ENCODE data around the gene TRABD2B. TPM values are rescaled to one million over a fixed set of nuclear protein-coding genes. Genes with fewer than 3 reads are reported as not detected.

Gene TRABD2B
- total and polyA plus RNA-seq, 2 of the 13 experiments (the other 11 are each of a cell fraction or from before 2014, with no cell fraction given), result 0.04 TPM; not detected in 1

DNA sequence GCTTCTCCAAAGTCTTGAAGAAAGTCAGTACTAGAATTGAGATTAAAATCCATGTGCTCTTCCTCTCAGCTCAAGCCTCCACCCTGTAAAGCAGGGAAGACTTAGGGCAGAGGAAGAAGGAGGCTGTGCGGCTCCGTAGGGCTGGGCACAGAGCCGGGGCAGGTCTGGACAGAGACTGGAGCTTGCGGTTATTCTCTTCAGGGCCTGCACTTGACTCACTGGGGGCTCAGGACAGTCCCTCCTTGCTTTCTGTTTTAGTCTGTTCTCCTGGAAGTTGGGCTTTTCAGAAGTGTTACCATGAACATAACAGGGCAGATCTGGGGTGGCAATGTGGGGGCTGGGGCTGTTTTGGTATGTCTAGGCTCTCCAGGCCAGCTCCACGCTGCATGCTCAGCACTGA lies 21.6 kb upstream of the TRABD2B start:
- intact Hi-C loops (cut with micrococcal nuclease; ENCODE audit: unreplicated experiment), result no loop called here
- Histone ChIP-seq H3K27me3 (ENCODE audit: control insufficient read depth in 1 of 2, insufficient read depth in 2 of 2, low read length in 2 of 2) (peaks cover 0 to 13% of the 10 kb centered on the region in 2 experiments; a peak in 2 of 5 replicates), H3K27ac (ENCODE audit: extremely low read length, insufficient read depth, low read length) (no peak overlapping the region), H3K4me2 (ENCODE audit: low read depth, low read length) (no peak overlapping the region), H3K9me3 (ENCODE audit: low read length) (no peaks in the 10 kb centered on the region), H3K9ac (ENCODE audit: insufficient read depth, low read depth, low read length) (no peak overlapping the region), H3K4me1 (ENCODE audit: insufficient read depth, low read length) (no peaks in the 10 kb centered on the region), H2AFZ (ENCODE audit: low read length) (no peak overlapping the region), H4K20me1 (ENCODE audit: insufficient read depth, low read length) (no peaks in the 10 kb centered on the region), H3K79me2 (ENCODE audit: insufficient read depth, low read length) (no peaks in the 10 kb centered on the region), H3K36me3 (replicated peaks in 1 of 2; ENCODE audit: control insufficient read depth in 1 of 2, insufficient read depth in 2 of 2, low read length in 2 of 2) (no peaks in the 10 kb centered on the region), H3K4me3 (replicated peaks in 1 of 3; ENCODE audit: insufficient read depth in 1 of 3, low read depth in 2 of 3, low read length in 3 of 3) (no peak overlapping the region)
- CTCF ChIA-PET (ENCODE audit: low intra/inter-chr PET ratio, low total read pairs), result no interaction called here
- BruUV-seq (replicated peaks), result no TSS peak
- no peak for FAIRE-seq
- ATAC-seq, result no peak
- POLR2A ChIA-PET, result no interaction called here
- in situ Hi-C loops (cut with HindIII; ENCODE audit: extremely low pct_ligation_motif_present, low pct_unique_long_range_greater_than_20kb), result no loop called here
- DNase-seq (ENCODE audit: low spot score), result no peak
- 74% methylated on average over 5 of the region's 5 CpGs for WGBS (ENCODE audit: low lambda C conversion rate)
- TF ChIP-seq ZNF639 (CRISPR knock-in tag; conservative IDR thresholded peaks at IDR 0.05) (no peak), ARID3A (IDR thresholded peaks at IDR 0.05; ENCODE audit: low read depth, low read length) (no peak), YY1 (IDR thresholded peaks at IDR 0.05; ENCODE audit: insufficient read depth, insufficient replicate concordance, low read depth, low read length) (no peak), ZNF784 (CRISPR knock-in tag; IDR thresholded peaks at IDR 0.05; ENCODE audit: borderline replicate concordance) (no peak), CREB1 (IDR thresholded peaks at IDR 0.05) (no peak), CREB1 (CRISPR knock-in tag; IDR thresholded peaks at IDR 0.05) (no peak), ZNF749 (CRISPR knock-in tag; IDR thresholded peaks at IDR 0.05; ENCODE audit: borderline replicate concordance) (no peak), JDP2 (CRISPR knock-in tag; IDR thresholded peaks at IDR 0.05; ENCODE audit: borderline replicate concordance) (no peak), ZNF709 (CRISPR knock-in tag; IDR thresholded peaks at IDR 0.05) (no peak), ZFP91 (CRISPR knock-in tag; IDR thresholded peaks at IDR 0.05; ENCODE audit: borderline replicate concordance) (no peak), TFAP4 (IDR thresholded peaks at IDR 0.05; ENCODE audit: borderline replicate concordance, low read depth) (no peak), MTF2 (CRISPR knock-in tag; IDR thresholded peaks at IDR 0.05; ENCODE audit: borderline replicate concordance) (no peak), E2F1 (CRISPR knock-in tag; IDR thresholded peaks at IDR 0.05) (no peak)
- TF ChIP-seq, protein P1, sequence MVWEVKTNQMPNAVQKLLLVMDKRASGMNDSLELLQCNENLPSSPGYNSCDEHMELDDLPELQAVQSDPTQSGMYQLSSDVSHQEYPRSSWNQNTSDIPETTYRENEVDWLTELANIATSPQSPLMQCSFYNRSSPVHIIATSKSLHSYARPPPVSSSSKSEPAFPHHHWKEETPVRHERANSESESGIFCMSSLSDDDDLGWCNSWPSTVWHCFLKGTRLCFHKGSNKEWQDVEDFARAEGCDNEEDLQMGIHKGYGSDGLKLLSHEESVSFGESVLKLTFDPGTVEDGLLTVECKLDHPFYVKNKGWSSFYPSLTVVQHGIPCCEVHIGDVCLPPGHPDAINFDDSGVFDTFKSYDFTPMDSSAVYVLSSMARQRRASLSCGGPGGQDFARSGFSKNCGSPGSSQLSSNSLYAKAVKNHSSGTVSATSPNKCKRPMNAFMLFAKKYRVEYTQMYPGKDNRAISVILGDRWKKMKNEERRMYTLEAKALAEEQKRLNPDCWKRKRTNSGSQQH (CRISPR knock-in tag; IDR thresholded peaks at IDR 0.05; ENCODE audit: low read depth), result no peak
- TF ChIP-seq, protein P2, sequence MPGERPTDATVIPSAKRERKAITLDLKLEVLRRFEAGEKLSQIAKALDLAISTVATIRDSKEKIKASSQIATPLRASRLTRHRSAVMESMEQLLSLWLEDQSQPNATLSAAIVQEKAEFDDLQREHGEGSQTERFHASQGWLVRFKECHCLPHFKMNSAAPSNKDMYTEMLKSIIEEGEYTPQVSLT (CRISPR knock-in tag; IDR thresholded peaks at IDR 0.05; ENCODE audit: borderline replicate concordance, low read depth), result no peak
